Subcutaneous abdominal adipose tissue (tissue), 5 donors: ENCODE measurements around the gene WDR59.

Source experiments
- H3K27ac ChIP-seq: one replicate; pipeline ENCODE4 v1.7.0; 2013; ENCODE audit warnings: low read depth, mild to moderate bottlenecking, inconsistent platforms, low read length, moderate library complexity
- H3K27me3 ChIP-seq, 5 donors: one replicate each; pipeline ENCODE4 v1.7.0; 2013; ENCODE audit warnings: low read length in 5 of 5, inconsistent platforms in 1 of 5; ENCODE audit not compliant: control insufficient read depth in 5 of 5, insufficient read depth in 4 of 5
- H3K36me3 ChIP-seq, 5 donors: one replicate each; pipeline ENCODE4 v1.7.0; 2013; ENCODE audit warnings: low read length in 5 of 5; ENCODE audit not compliant: control insufficient read depth in 5 of 5, insufficient read depth in 5 of 5
- H3K4me1 ChIP-seq, 5 donors: one replicate each; pipeline ENCODE4 v1.7.0; 2013; ENCODE audit warnings: low read length in 5 of 5, mild to moderate bottlenecking in 3 of 5, moderate library complexity in 1 of 5; ENCODE audit not compliant: control insufficient read depth in 5 of 5, insufficient read depth in 5 of 5
- H3K4me3 ChIP-seq, 5 donors: one replicate each; pipeline ENCODE4 v1.7.0; 2013; ENCODE audit warnings: low read length in 5 of 5, low read depth in 1 of 5
- H3K9ac ChIP-seq, 5 donors: one replicate each; pipeline ENCODE4 v1.7.0; 2013; ENCODE audit warnings: low read length in 5 of 5, mild to moderate bottlenecking in 4 of 5, moderate library complexity in 3 of 5
- H3K9me3 ChIP-seq, 5 donors: one replicate each; pipeline ENCODE4 v1.7.0; 2013; ENCODE audit warnings: low read length in 5 of 5; ENCODE audit not compliant: control insufficient read depth in 5 of 5
- donor health status: healthy.
- donor health status: healthy.
- donor health status: healthy.
- donor health status: healthy.
- donor health status: healthy.

The WDR59 gene

GRCh38 chr16:74896389-74897370, 88.2 kb downstream of the WDR59 start:
- H3K27me3 ChIP-seq: no peaks in the 10 kb centered on the region
- no peaks in the 10 kb centered on the region for H3K4me1 ChIP-seq
- H3K4me3 ChIP-seq: no peak overlapping the region
- H3K9me3 ChIP-seq: no peaks in the 10 kb centered on the region
- no peak overlapping the region for H3K27ac ChIP-seq
- no peak overlapping the region for H3K9ac ChIP-seq
- H3K36me3 ChIP-seq: peaks cover 25 to 58% (median 39%) of the 10 kb centered on the region in 5 donors

DNA sequence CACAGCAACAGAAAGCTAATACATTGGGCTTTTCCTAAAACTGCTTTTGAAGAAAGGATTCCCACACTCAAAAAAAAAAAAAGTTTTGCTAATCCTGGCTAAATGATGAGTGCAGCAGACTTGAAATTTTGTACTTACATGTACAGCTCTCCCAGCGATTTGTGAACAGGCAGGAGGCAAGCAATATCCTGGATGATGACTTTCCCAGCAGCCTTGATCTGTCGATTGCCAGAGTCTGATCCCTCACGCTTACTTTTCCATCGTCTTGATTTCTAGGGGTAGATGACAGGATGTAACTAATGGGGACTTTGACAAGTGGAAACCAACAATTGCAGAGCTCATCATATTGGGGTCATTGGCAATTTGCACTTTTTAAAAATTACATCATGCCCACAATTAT, 91.4 kb downstream of the WDR59 start:
- H3K9ac ChIP-seq: no peak overlapping the region
- H3K4me1 ChIP-seq: no peaks in the 10 kb centered on the region
- H3K36me3 ChIP-seq: peaks cover 38 to 58% (median 53%) of the 10 kb centered on the region in 5 donors
- H3K4me3 ChIP-seq: no peak overlapping the region
- H3K27ac ChIP-seq: no peak overlapping the region
- H3K27me3 ChIP-seq: no peaks in the 10 kb centered on the region
- no peaks in the 10 kb centered on the region for H3K9me3 ChIP-seq

DNA sequence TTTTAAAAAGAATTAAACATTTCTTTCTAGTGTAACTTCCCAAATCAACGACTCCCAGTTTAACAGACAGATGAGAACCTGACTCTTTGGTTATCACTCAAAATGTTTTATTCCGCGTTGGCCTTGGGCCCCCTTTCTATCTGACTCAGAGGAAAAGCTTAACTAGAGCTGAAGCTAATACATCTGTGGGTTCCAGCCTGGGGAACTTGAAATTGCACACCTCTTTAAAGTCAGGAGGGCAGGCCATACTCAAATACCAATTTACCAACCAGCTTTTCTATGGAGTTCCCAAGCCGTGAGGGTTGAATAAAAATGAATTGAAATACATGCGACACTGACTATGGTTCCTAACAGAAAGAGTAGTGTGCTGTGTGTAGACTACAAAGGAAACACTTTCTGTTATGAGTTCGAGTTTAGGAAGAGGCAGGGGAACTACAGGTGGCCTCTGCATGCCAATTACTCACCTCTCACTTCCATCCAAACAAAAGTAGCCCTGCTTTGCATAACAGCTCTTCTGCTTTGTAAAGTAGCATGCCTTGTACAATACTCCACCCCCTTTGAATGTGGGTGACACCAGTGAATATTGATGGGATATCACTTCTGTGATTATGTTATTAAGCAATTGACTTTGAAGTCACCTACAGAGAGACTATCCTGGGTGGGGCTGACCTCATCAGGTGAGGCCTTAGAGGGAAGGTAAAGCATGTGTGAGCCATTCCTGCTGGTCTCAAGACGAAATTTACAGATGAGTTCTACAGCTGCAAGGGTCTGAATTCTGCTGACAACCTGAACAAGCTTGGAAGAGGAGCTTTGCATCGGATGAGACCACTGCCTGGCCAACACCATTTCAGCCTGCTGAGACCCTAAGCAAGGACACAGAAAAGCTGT, 92.1 kb downstream of the WDR59 start:
- Histone ChIP-seq H3K4me3 (no peak overlapping the region), H3K9ac (no peak overlapping the region), H3K27ac (no peak overlapping the region), H3K36me3 (peaks cover 38 to 59% (median 54%) of the 10 kb centered on the region in 5 donors), H3K4me1 (no peaks in the 10 kb centered on the region), H3K9me3 (no peaks in the 10 kb centered on the region), H3K27me3 (no peaks in the 10 kb centered on the region)

DNA sequence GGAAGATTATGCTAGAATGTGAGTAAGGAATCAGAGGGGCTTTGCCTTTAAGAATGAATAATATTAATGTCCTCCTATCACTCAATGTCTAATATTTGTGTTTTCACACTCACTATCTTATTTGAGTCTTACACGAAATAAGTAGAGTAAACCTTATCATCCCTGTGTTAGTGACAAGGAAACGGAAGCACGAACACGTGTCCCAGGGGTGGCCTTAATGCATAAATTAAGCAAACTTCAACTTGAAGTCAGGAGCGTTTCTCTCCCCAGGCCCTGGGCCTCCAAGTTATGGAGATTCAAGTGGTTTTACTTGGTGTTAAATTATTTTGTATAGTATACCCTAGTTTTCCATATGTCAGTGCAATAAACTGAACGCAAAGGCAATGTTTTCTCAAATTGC, 96.0 kb downstream of the WDR59 start:
- Histone ChIP-seq H3K4me1 (peaks cover 0 to 5% (median 0%) of the 10 kb centered on the region in 5 donors), H3K4me3 (no peak overlapping the region), H3K27ac (no peak overlapping the region), H3K9ac (no peak overlapping the region), H3K36me3 (peaks cover 35 to 81% (median 71%) of the 10 kb centered on the region in 5 donors), H3K9me3 (no peaks in the 10 kb centered on the region), H3K27me3 (no peaks in the 10 kb centered on the region)

GRCh38 chr16:74888232-74888862, 96.6 kb downstream of the WDR59 start:
- Histone ChIP-seq H3K4me3 (no peak overlapping the region), H3K9ac (no peak overlapping the region), H3K9me3 (no peaks in the 10 kb centered on the region), H3K27me3 (no peaks in the 10 kb centered on the region), H3K4me1 (peaks cover 0 to 5% (median 0%) of the 10 kb centered on the region in 5 donors), H3K36me3 (peaks cover 34 to 82% (median 72%) of the 10 kb centered on the region in 5 donors), H3K27ac (no peak overlapping the region)

GRCh38 chr16:74887084-74887483, 97.8 kb downstream of the WDR59 start:
- Histone ChIP-seq H3K9me3 (no peaks in the 10 kb centered on the region), H3K4me3 (no peak overlapping the region), H3K4me1 (peaks cover 0 to 5% (median 0%) of the 10 kb centered on the region in 5 donors), H3K36me3 (peaks cover 26 to 77% (median 65%) of the 10 kb centered on the region in 5 donors), H3K27me3 (no peaks in the 10 kb centered on the region), H3K27ac (no peak overlapping the region), H3K9ac (no peak overlapping the region)

DNA sequence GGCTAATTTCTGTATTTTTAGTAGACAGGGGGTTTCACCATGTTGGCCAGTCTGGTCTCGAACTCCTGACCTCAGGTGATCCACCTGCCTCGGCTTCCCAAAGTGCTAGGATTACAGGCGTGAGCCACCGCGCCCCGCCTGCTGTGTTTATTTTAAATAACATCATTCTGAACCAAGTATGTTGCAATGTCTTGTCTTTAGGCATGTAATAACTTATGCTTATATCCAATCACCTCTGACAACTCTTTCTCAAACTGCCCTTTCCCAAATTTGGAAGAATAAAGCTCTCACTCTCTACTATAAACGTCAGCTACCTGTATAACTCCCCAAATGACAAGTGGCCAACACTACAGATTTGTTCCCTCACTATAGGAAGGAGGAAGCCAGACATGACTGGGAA, 107.2 kb downstream of the WDR59 start:
- Histone ChIP-seq H3K27ac (no peak overlapping the region), H3K4me1 (no peaks in the 10 kb centered on the region), H3K9ac (no peak overlapping the region), H3K27me3 (no peaks in the 10 kb centered on the region), H3K4me3 (no peak overlapping the region), H3K36me3 (peaks cover 6 to 50% (median 36%) of the 10 kb centered on the region in 5 donors), H3K9me3 (no peaks in the 10 kb centered on the region)

DNA sequence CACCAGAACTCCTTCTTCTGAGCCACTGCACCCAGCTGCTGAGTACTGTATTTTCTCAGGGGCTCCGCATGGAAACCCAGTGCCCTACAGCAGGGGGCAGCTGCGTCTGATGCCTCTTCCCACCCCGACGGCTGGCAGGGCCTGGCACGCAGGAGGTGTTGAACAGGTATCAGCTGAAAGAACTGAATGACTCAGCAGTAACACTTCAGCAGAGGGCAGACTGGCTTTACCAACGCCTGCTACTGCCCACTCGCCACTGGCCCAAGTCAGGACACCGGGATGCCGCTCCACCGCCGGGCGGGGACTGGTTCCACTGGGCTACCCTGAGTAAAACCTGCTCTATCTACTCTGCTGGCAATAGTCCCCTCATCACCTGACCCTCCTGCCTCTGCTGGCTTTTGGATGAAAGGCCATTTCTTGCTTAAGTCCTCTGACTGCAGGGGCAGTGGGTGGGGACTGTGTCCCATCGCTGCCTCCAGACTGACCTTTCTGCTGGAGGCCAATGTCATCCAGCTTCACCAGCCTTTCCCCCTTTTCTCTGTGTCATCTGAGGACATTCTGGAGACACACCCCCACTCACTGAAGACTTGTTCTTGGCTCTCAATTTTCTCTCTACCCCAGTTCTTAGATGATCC, 109.9 kb downstream of the WDR59 start:
- H3K9me3 ChIP-seq: no peaks in the 10 kb centered on the region
- H3K27me3 ChIP-seq: no peaks in the 10 kb centered on the region
- no peak overlapping the region for H3K27ac ChIP-seq
- no peaks in the 10 kb centered on the region for H3K4me1 ChIP-seq
- no peak overlapping the region for H3K4me3 ChIP-seq
- H3K9ac ChIP-seq: peak overlapping the region in 1 of 5 donors; percentile 8
- H3K36me3 ChIP-seq: peaks cover 0 to 37% (median 33%) of the 10 kb centered on the region in 5 donors

DNA sequence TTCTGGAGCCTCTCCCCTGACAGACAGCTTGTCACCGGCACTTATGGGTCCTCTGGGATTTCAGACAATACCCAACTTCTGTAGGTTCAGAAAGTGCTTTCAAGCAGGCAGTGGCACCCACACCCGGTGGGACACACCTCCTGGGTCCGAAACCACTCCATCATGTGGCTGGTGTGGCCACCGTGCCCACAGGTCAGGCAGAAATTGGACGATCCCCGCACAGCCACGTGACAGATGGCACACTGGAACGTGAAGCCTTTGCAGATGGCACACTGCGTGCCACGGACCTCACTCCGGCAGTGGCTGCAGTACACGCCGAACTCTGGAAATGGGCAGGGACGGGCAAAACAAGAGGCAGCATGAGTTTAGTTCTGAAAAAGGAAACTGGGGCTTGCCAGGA, 110.8 kb downstream of the WDR59 start:
- Histone ChIP-seq H3K4me1 (no peaks in the 10 kb centered on the region), H3K4me3 (no peak overlapping the region), H3K27me3 (no peaks in the 10 kb centered on the region), H3K36me3 (peaks cover 0 to 36% (median 32%) of the 10 kb centered on the region in 5 donors), H3K9ac (no peak overlapping the region), H3K27ac (no peak overlapping the region), H3K9me3 (no peaks in the 10 kb centered on the region)
